Measurements from ENCODE around the gene LYG2. TPM values are rescaled to one million over a fixed set of nuclear protein-coding genes. Genes with fewer than 3 reads are reported as not detected.

The LYG2 gene
- polyA plus RNA-seq, 1 donor from 2014 or later = not detected

- Histone ChIP-seq H2AFZ (ENCODE audit: low read depth, low read length) (no peak overlapping the region), H3K36me3 (ENCODE audit: insufficient read depth, low read length) (no peaks in the 10 kb centered on the region), H3K9me2 (ENCODE audit: insufficient read depth, low read length) (no peaks in the 10 kb centered on the region), H3K27ac (ENCODE audit: low read length) (no peak overlapping the region), H3K4me3 (ENCODE audit: low read length) (no peak overlapping the region), H3K79me2 (replicated peaks; ENCODE audit: insufficient read depth, low read length) (no peaks in the 10 kb centered on the region), H3K4me2 (ENCODE audit: low read length) (no peak overlapping the region), H3F3A (ENCODE audit: insufficient read depth, low read length, poor library complexity, severe bottlenecking) (no peaks in the 10 kb centered on the region), H3K9me3 (ENCODE audit: low read length) (no peaks in the 10 kb centered on the region), H4K20me1 (ENCODE audit: insufficient read depth) (no peaks in the 10 kb centered on the region), H3K27me3 (ENCODE audit: insufficient read depth, low read depth, low read length) (no peaks in the 10 kb centered on the region), H3K9ac (ENCODE audit: low read length) (no peak overlapping the region)
- TF ChIP-seq EZH2 (IDR thresholded peaks at IDR 0.05; ENCODE audit: borderline replicate concordance, insufficient read depth, low read length, poor library complexity, severe bottlenecking) = no peak
- no peak for TF ChIP-seq REST (IDR thresholded peaks at IDR 0.05; ENCODE audit: borderline replicate concordance)
- TF ChIP-seq EP300 (conservative IDR thresholded peaks at IDR 0.05; ENCODE audit: poor library complexity, severe bottlenecking) = no peak
- TF ChIP-seq CTCF (IDR thresholded peaks at IDR 0.05; ENCODE audit: poor library complexity, severe bottlenecking) = no peak
- no peak for TF ChIP-seq MXI1 (conservative IDR thresholded peaks at IDR 0.05; ENCODE audit: poor library complexity, severe bottlenecking)
- no peak for TF ChIP-seq RAD21 (conservative IDR thresholded peaks at IDR 0.05)
- no peak for TF ChIP-seq SMC3 (conservative IDR thresholded peaks at IDR 0.05; ENCODE audit: poor library complexity)
- TF ChIP-seq POLR2AphosphoS5 (IDR thresholded peaks at IDR 0.05) = no peak
- no peak for TF ChIP-seq TAF1 (IDR thresholded peaks at IDR 0.05; ENCODE audit: low read depth)
Observed at GRCh38 chr2:99216096-99216495, 39.4 kb downstream of the LYG2 start.

GRCh38 chr2:99205491-99205890 lies 50.0 kb downstream of the LYG2 start:
- Histone ChIP-seq H3K27ac (ENCODE audit: low read length) (no peak overlapping the region), H3K9me2 (ENCODE audit: insufficient read depth, low read length) (no peaks in the 10 kb centered on the region), H3K9me3 (ENCODE audit: low read length) (no peaks in the 10 kb centered on the region), H3F3A (ENCODE audit: insufficient read depth, low read length, poor library complexity, severe bottlenecking) (no peaks in the 10 kb centered on the region), H3K79me2 (replicated peaks; ENCODE audit: insufficient read depth, low read length) (no peaks in the 10 kb centered on the region), H3K4me2 (ENCODE audit: low read length) (no peak overlapping the region), H3K4me3 (ENCODE audit: low read length) (no peak overlapping the region), H2AFZ (ENCODE audit: low read depth, low read length) (no peak overlapping the region), H3K27me3 (ENCODE audit: insufficient read depth, low read depth, low read length) (no peaks in the 10 kb centered on the region), H3K36me3 (ENCODE audit: insufficient read depth, low read length) (no peaks in the 10 kb centered on the region), H3K9ac (ENCODE audit: low read length) (no peak overlapping the region), H4K20me1 (ENCODE audit: insufficient read depth) (no peaks in the 10 kb centered on the region)
- TF ChIP-seq SMC3 (conservative IDR thresholded peaks at IDR 0.05; ENCODE audit: poor library complexity) = no peak
- TF ChIP-seq POLR2AphosphoS5 (IDR thresholded peaks at IDR 0.05) = no peak
- TF ChIP-seq EZH2 (IDR thresholded peaks at IDR 0.05; ENCODE audit: borderline replicate concordance, insufficient read depth, low read length, poor library complexity, severe bottlenecking) = no peak
- TF ChIP-seq EP300 (conservative IDR thresholded peaks at IDR 0.05; ENCODE audit: poor library complexity, severe bottlenecking) = no peak
- no peak for TF ChIP-seq MXI1 (conservative IDR thresholded peaks at IDR 0.05; ENCODE audit: poor library complexity, severe bottlenecking)
- no peak for TF ChIP-seq RAD21 (conservative IDR thresholded peaks at IDR 0.05)
- no peak for TF ChIP-seq TAF1 (IDR thresholded peaks at IDR 0.05; ENCODE audit: low read depth)
- TF ChIP-seq REST (IDR thresholded peaks at IDR 0.05; ENCODE audit: borderline replicate concordance) = no peak
- no peak for TF ChIP-seq CTCF (IDR thresholded peaks at IDR 0.05; ENCODE audit: poor library complexity, severe bottlenecking)
